Hindlimb muscle (tissue), 1 donor: Measurements from ENCODE around the gene IL20RB. TPM values are rescaled to one million over a fixed set of nuclear protein-coding genes. Genes with fewer than 3 reads are reported as not detected.

Experiments used
- DNase-seq: peaks from one replicate; pipeline ENCODE4 v3.0.0-alpha.2; 2013
- polyA plus RNA-seq: library from polyadenylated mRNA; unstranded; fragments of 120-200 nt; gene quantifications from one replicate; pipeline ENCODE4 v1.2.1, GENCODE V29; 2013; ENCODE audit not compliant: insufficient read length

IL20RB gene
- polyA plus RNA-seq, 1 donor = 0.97 TPM

DNA sequence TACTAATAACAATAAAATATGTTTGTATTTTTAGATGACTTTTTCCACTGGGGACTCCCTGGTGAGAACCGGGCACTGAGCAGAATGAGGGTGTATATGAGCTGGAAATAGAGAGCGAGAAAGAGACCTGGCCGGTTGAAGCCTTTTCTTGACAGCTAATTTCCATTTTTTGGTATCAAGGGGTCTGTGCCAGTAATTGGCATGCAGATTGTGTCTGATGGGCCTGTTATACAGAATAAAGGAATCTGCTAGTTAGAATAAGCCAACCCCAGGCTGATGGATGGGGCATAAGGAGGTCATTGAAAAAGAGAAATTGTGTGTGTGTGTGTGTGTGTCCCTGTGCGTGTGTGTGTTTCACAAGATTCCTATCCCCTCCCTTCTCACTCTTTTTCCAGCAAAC is 83.9 kb downstream of the IL20RB start:
- no peak for DNase-seq

DNA sequence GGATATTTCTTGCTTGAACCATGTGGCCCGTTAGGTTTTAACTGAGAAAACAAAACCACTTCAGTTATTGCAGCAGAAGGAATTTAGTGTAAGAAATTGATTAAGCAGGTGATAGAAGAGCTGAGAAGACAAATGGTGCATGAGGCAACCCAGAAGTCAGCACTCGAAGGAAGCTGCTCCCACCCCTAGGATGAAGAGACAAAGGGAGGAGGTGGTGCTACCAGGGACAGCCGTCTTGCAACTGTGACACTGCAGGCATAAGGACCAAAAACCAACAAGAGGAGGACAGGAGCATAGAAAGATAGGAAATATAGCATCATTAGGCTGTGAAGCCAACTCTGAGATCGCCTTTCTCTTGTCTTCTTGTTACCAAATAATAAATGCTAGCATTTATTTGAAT is 89.0 kb downstream of the IL20RB start:
- no peak for DNase-seq

DNA sequence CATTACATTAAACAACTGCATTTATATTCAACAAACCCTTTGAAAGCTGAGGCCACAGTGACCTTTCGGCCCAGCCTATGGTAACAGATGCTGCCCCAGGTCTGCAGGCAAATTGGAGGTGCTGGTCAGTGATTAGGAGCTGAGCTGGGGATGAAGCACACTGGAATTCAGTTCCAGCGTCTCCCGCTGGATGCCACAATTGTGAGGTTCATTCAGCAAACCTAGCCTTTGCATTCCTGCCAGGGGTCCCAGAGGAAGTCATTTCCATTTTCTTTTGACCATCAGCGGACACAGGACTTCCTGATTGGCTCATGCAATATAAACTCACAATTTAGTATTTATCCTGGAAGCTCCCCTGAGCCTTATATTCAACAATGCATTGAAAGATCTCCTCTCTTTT is 89.5 kb downstream of the IL20RB start:
- no peak for DNase-seq

DNA sequence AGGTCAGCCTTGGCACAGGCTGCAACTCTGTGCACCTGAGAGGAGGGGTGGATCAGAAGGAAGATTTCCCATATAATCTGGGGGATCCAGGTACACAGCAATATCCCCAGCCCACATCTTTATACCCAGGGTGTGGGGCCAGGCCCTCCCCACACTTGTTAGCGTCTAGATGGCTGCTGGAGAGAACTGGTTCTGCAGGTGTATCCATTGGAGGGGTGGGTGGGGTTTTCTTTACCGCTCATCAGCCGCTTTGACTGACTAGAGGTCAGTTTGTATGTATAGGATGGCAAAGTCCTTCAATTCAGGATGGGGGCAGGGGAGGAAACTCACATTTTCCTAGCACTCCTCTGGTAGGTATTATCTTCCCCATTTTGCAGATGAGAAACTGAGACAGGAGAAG is 92.5 kb downstream of the IL20RB start:
- DNase-seq = no peak

DNA sequence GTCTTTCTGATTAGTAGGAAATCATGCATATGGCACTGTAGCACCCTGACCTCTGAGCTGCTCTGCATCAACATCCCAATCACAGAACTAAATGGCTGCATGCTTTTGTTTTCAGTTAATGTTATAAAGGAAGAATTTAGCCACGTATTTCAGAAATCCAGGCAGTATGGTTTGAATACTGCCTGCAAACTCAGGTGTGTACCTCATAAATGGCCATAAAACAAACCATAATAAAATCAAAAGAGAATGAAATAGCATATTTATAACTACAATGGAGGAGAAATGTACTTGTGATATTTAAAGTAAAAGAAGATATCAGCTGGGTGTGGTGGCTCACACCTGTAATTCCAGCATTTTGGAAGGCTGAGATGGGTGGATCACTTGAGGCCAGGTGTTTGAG is 94.5 kb downstream of the IL20RB start:
- no peak for DNase-seq

Other genes starting within 250 kb of the IL20RB start
- 33.2 TPM for gene STAG1, start 205.6 kb upstream of the IL20RB start, polyA plus RNA-seq
- gene SLC35G2, start 138.9 kb upstream of the IL20RB start, polyA plus RNA-seq = 1.7 TPM
- gene NCK1, start 95.8 kb upstream of the IL20RB start, polyA plus RNA-seq = 29.0 TPM